ENCODE data around the gene MED17.

GRCh38 chr11:93850594-93851018 lies 66.5 kb downstream of the MED17 start, which contains the start of gene VSTM5:
- TF ChIP-seq, protein P1, sequence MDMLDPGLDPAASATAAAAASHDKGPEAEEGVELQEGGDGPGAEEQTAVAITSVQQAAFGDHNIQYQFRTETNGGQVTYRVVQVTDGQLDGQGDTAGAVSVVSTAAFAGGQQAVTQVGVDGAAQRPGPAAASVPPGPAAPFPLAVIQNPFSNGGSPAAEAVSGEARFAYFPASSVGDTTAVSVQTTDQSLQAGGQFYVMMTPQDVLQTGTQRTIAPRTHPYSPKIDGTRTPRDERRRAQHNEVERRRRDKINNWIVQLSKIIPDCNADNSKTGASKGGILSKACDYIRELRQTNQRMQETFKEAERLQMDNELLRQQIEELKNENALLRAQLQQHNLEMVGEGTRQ (CRISPR knock-in tag; IDR thresholded peaks at IDR 0.05): no peak
- TF ChIP-seq MAX (CRISPR knock-in tag; IDR thresholded peaks at IDR 0.05) (no peak), FOXK1 (CRISPR knock-in tag; IDR thresholded peaks at IDR 0.05) (no peak), ETV6 (CRISPR knock-in tag; IDR thresholded peaks at IDR 0.05) (no peak)
- TF ChIP-seq, protein P2, sequence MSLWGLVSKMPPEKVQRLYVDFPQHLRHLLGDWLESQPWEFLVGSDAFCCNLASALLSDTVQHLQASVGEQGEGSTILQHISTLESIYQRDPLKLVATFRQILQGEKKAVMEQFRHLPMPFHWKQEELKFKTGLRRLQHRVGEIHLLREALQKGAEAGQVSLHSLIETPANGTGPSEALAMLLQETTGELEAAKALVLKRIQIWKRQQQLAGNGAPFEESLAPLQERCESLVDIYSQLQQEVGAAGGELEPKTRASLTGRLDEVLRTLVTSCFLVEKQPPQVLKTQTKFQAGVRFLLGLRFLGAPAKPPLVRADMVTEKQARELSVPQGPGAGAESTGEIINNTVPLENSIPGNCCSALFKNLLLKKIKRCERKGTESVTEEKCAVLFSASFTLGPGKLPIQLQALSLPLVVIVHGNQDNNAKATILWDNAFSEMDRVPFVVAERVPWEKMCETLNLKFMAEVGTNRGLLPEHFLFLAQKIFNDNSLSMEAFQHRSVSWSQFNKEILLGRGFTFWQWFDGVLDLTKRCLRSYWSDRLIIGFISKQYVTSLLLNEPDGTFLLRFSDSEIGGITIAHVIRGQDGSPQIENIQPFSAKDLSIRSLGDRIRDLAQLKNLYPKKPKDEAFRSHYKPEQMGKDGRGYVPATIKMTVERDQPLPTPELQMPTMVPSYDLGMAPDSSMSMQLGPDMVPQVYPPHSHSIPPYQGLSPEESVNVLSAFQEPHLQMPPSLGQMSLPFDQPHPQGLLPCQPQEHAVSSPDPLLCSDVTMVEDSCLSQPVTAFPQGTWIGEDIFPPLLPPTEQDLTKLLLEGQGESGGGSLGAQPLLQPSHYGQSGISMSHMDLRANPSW (CRISPR knock-in tag; conservative IDR thresholded peaks at IDR 0.05; ENCODE audit: low read depth): no peak
- TF ChIP-seq, protein P3, sequence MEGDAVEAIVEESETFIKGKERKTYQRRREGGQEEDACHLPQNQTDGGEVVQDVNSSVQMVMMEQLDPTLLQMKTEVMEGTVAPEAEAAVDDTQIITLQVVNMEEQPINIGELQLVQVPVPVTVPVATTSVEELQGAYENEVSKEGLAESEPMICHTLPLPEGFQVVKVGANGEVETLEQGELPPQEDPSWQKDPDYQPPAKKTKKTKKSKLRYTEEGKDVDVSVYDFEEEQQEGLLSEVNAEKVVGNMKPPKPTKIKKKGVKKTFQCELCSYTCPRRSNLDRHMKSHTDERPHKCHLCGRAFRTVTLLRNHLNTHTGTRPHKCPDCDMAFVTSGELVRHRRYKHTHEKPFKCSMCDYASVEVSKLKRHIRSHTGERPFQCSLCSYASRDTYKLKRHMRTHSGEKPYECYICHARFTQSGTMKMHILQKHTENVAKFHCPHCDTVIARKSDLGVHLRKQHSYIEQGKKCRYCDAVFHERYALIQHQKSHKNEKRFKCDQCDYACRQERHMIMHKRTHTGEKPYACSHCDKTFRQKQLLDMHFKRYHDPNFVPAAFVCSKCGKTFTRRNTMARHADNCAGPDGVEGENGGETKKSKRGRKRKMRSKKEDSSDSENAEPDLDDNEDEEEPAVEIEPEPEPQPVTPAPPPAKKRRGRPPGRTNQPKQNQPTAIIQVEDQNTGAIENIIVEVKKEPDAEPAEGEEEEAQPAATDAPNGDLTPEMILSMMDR (IDR thresholded peaks at IDR 0.05): no peak
- TF ChIP-seq, protein P4, sequence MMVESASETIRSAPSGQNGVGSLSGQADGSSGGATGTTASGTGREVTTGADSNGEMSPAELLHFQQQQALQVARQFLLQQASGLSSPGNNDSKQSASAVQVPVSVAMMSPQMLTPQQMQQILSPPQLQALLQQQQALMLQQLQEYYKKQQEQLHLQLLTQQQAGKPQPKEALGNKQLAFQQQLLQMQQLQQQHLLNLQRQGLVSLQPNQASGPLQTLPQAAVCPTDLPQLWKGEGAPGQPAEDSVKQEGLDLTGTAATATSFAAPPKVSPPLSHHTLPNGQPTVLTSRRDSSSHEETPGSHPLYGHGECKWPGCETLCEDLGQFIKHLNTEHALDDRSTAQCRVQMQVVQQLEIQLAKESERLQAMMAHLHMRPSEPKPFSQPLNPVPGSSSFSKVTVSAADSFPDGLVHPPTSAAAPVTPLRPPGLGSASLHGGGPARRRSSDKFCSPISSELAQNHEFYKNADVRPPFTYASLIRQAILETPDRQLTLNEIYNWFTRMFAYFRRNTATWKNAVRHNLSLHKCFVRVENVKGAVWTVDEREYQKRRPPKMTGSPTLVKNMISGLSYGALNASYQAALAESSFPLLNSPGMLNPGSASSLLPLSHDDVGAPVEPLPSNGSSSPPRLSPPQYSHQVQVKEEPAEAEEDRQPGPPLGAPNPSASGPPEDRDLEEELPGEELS (CRISPR knock-in tag; IDR thresholded peaks at IDR 0.05): no peak

Measured in WTC11 (cell line).